RPMI8226 (cell line): ENCODE data around the gene KCNJ6.

Source experiments
- DNase-seq: peaks from one replicate; pipeline ENCODE4 v3.0.0-alpha.2; 2015

KCNJ6 gene

DNA sequence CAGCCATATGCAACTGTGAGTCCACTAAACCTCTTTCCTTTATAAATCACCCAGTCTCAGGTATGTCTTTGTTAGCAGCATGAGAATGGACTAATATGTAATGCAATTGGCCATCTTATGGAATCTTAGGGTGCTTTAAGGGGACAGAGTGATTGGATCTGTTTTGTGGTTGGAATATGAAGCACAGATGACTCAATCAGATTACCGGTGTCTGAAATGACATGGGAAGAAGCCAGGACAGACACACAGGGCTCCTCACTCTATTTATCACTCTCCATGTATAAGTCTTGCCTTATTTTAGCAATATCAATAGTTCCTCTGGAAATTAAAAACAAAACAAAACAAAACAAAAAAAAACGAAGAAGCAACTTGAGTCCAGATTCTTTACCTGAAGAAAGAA is 12.9 kb downstream of the KCNJ6 start:
- no peak for DNase-seq

DNA sequence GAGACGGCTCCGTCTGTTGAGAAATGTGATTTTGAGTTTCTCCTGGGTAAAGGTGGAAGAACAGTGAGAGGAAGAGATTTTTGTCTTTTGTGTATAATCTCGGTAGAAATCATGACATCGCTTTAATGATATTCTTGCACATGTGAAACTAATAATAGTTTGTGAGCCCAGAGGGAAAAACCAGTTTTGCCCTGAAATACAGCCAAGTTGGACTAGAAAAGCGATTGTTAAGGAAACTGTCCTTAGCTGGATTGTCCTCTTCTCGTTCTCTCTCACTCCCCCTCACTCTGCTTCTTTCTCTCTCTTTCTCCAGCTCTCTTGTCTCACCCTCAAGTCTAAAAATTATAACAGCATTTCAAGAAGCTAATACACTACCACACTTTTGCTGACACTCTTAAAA is 17.1 kb downstream of the KCNJ6 start:
- DNase-seq: no peak

DNA sequence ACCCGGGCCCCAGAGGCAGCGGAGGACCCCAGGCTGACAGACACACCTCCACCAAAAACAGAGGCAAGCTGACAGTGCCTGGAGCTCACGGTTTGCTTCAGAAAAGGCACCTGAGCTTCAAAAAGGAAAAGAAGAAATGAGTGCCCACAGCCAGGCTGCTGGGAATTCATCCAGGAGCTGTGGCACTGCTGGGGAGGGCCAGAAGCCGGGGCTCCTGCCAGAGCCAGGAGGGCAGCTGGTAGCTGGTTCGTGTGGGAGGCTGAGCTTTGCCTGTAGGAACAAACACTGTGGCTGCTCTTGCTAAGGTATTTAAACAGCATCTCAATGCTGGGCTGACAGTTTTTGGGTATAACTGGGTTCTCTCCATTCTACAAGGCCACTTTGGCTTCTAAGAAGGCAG is 19.5 kb downstream of the KCNJ6 start:
- no peak for DNase-seq

DNA sequence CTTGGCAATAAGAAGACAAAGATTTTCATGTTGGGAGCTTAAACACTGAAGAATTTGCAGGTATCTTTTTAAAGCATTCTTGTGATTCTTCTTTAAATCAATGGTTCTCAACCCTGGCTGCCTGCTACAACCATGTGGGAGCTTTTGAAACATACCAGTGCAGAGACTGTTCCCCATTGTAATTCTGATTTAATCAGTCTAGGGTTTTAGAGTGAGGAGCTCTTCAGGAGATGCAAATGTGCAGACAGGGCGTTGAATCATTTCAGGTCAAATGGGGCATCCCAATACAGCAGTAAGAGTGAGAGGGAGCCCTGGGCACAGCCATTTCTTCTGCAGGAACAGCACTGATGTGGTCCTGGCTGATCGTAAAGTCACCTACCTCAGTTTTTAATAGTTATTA is 24.3 kb downstream of the KCNJ6 start:
- no peak for DNase-seq

DNA sequence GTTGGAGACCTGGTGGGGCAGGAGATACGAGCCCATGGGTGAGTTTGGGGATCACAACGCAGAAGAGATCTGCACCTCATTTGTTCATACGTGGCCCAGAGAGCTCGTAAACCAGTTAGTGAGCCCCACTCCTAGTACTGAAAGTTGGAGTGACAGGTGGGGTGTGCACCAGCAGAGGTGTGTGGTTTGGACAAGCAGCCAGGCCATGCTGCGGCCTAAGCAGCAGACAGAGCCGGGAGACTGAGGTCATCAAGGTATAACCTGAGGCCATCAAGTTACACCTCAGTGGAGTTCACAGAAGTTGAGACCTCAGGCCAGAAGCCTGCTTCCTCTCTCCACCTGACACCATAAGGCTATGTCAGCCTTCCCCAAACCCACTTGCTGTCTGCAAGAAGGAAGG is 27.6 kb downstream of the KCNJ6 start:
- DNase-seq: no peak

GRCh38 chr21:37886726-37887299 is 29.4 kb downstream of the KCNJ6 start:
- DNase-seq: no peak

DNA sequence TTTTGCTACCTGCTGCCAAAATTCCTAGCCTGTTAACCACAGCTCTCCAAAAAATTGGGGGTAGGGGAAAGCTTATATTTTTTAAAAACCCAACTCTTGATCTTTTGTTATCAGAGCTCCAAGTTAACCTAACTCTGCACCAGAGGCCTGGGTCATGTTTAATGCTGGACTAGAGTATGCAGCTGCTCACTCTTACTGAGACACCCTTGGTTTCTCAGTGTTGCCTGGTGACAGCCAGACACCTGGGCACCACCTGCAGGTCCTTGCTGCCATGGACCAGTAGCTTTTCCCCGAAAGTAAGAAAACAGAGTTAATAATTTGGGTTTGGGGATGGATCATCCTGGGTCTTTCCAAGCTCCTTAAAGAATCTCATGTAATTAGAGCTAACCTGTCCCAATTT is 30.1 kb downstream of the KCNJ6 start:
- no peak for DNase-seq

DNA sequence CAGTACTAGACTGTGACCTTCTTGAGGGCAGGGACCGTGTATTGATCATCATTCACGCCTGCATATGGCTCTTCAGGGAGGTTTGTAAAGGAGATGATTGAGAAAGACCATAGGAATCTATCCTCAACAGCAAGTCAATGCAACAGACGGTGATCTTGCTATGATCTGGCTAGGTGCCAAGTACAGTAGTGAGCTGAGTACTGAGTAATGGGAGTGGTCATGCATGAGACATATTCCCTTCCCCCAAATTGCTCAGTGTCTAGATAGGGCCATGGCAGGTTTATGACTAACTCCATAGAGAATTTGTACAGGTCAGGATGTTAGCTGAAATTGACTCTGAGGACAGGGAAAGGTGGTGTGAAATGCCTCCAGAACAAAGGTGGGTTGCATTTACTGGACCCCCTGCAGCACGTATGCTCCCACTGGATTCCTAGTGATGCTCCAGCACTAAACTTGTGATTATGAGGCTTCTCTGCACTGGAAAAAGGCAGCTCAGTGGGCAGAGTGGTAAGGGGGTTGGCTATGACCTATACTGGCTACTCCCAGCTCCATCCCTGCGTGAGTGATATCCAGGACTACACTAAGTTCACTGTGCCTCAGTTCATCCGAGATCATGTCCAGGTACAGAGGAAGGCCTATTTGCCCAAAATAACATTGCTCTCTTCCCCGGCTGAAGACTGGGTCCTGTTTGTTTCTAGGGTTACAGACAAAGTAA is 37.2 kb downstream of the KCNJ6 start:
- no peak for DNase-seq

DNA sequence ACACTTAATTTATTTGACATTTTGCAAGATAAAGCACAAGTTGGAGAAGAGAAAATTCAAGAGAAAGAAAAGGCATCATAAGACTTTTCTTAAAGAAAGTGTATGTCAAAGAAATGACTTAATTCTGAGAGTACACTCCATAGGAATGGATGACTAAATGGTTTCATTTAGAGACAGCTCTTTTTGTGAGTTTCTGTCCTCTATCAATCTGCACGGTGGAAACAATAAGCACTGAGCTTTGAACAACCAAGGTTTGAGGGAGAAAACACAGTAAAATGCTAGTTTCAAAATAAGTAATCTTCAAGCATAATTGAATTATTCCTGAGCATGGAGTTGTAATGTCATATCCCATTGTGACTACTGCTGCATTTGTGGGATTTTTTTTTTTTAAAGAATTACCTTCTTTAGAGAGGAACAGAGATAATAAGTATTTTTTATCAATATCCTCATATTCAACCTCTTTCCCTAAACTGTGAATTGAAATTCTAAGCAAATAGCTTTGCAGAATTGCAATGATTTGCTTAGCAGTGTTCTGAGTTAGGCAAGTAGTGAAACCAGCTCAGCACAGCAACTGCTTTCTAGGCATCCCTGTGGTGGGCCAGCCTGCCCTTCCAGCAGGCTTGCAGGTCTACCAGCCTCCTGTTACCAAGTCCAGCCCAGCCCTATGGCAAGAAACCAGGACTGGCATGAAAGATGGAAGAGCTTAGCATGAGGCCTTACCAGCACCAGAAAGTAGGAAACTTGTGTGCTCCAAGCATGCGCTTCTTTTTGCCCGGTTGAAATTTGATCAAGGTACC is 38.2 kb downstream of the KCNJ6 start:
- DNase-seq: no peak

DNA sequence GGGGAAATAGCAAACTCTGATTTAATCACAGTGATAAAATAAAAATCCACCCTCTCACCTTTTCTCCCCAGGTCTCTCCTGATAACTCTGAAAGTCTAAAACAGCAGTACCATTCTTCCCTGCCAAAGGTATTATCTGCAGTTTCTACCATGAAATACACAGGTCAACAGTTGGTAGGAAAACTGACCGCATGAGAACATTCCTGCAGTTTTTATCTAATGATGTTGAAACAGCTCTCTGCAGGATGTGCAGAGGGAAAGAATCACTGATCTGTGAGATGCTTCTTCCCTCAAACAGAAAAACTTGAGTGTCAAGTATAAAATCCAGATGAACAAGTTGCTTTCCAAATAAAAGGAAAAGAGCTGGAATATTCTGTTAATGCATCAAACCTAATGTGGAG is 39.1 kb downstream of the KCNJ6 start:
- DNase-seq: no peak

DNA sequence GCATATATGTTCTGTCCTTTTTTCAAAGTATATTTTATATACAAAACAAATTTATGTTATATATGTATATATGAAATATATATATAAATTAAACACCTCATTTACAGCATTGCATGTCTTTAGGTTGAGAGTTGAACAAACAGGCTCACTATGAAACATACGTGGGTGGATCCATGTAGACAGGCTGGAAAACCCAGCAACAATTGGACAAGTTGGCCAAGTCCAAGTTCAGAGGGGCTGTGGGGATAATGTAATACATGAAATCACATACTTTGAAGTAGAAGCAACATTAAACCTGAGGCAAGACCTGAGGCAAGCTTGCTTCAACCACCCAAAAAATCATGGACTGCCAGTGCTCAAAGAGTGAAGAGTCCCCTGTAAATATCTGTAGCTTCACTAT is 39.7 kb downstream of the KCNJ6 start:
- DNase-seq: no peak

DNA sequence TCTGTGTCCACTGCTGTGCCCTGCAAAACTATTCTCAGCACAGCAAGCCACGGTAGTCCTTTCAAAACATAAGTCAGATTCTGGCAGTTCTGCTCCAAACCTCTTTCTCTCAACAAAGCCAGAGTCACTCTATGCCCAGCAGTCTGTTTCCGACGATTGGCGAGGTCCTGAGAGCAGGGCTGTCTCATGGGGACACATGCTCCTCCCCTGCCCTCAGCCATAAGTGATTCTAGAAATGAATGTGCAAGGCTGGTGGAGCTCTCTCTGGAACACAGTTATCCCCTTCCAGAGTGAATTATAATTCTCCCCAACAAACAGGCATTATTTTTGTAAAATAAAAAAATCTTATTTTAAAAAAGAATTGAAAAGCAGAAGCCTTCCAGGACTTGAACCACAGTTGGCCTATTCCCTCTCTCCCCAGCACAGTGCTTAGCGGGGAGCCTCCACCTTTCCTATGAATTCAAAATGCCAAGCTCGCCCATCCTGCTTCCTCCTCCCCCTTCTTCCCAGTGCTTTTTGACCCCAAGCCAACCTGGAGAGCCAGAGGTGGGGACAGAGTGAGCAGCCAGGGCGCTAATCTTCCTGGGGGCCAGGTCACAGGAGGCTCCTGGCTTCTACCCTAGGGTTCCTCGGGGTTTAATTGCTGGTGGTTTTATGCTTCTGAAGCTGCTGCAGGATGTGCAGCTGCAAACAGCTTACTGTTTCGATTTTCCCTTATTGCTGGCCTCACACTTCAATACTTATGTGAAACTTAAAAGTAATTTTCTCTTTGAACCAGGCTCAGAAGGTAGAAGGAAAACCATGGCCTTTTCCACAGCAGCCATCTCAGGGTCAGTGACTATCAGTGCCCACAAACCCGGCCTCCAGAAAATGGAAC is 41.1 kb downstream of the KCNJ6 start:
- no peak for DNase-seq

DNA sequence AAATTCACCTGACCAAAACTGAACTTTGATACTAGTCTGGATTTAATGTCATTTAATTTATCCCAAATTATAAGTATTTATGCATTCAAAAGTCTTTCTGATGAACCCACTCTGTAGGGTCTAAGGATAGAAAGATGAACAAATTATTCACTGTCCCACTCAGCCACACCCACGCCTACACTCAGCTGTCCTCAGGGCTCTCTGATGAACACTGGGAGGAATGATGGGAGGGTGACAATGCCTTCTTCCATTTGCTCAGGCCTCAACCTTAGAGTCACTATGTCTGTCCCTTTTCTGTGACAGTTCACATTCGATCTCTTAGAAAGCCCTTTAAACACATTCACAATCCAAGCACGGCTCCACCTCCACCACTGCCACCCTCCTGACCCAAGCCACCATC is 41.8 kb downstream of the KCNJ6 start:
- no peak for DNase-seq

- no peak for DNase-seq
These were observed 42.6 kb downstream of the KCNJ6 start for GRCh38 chr21:37873655-37874054.

- DNase-seq: no peak
These were observed 45.0 kb downstream of the KCNJ6 start for GRCh38 chr21:37871121-37871862.

DNA sequence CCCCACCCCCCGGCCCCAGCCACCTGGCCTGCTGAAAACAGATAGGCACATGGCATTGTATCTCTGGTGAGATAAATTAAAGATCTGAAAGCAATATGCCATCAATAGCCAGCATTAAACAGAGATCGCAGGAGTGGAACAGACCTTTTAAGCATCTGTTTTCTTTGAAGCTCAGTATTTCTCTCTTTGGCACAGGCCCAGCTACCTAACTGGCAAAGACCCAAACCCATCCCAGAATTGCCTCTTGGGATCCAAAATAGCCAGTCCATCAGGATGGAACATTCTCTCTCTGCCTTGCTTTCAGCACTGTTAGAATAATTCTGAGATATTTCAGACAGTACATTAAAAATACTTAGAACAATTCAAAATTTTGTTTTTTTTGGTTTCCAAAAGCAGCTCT is 46.0 kb downstream of the KCNJ6 start:
- no peak for DNase-seq

DNA sequence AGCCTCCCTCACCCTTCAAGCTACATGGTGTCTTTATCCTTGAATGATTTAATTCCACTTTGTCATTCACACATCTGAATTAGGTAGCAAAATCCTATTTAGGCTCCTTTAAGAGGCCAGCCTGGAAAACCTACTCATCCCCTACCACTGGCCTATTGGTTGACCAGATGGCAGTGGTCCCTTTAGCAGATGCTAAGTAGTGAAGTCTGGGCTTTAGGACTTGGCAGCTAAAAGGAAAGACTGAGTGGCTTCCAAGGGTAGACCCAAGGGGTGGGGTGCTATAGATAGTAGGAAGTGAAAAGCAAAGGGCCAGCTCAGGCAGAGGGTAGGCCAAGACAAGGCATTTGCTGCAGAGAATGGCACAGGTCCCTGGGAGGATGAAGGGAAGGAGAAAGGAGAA is 46.6 kb downstream of the KCNJ6 start:
- DNase-seq: no peak

DNA sequence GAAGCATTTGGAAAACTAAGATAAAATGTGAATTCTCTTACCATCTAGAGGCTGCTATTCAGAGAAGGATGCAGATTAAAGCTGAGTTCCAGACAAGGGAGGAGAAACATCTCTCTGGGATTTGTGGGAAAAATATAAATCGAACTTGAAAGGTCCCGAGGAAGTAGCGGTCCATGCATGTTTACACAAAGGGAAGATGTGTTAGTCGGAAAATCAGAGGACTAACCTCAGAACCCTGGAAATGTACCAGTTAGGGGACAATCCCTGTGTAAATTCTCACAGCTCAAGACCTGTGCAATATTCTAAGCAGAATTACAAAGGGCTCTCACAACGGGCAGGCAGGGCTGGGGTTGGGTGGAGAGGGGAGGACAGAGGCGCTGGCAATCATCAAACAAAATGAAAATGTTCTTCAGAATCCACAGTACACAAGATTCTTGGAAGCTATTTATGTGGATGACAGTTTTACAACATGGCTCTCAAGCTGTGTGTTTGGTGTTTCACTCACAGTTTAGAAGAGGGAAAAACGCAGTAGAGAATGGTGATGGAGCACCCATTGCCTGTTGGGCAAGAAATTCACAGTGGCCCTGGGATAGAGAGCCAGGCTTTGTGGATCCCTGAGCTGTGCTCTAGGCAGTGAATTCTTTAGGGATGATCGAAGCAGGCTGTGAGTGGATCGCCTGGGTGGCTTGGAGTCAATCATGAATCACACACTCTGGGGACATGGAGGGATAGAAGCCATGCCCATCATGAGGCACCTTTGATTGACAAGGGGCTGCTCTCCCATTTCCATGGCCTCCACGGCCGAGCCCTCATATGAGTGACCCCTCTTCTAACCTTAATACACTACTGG is 47.6 kb downstream of the KCNJ6 start:
- DNase-seq: no peak

GRCh38 chr21:37866027-37866426 is 50.2 kb downstream of the KCNJ6 start:
- DNase-seq: peak; percentile 71

- no peak for DNase-seq
These were observed 51.1 kb downstream of the KCNJ6 start for GRCh38 chr21:37865156-37865555.

GRCh38 chr21:37863842-37864241 is 52.4 kb downstream of the KCNJ6 start:
- no peak for DNase-seq

DNA sequence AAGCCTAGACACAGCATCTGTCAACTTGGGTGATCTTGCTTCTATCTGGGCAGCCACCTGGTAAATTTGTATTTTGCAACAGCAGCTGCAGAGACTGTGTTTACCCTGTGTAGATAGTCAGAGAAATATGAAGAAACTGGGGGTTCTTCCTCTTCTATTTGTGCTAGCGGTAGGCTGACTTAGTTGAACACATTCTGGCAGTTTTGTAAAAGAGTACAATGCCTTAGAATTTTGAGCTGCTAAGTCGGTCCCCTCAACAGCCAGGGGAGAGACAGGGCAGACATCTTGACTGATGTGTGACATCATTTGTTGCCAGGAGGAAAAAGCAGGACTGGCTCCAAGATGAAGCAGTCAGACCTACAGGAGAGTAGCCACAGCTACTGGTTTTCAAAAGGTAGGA is 53.7 kb downstream of the KCNJ6 start:
- DNase-seq: no peak
